ENCODE results near the gene CDC6.

Gene CDC6, protein sequence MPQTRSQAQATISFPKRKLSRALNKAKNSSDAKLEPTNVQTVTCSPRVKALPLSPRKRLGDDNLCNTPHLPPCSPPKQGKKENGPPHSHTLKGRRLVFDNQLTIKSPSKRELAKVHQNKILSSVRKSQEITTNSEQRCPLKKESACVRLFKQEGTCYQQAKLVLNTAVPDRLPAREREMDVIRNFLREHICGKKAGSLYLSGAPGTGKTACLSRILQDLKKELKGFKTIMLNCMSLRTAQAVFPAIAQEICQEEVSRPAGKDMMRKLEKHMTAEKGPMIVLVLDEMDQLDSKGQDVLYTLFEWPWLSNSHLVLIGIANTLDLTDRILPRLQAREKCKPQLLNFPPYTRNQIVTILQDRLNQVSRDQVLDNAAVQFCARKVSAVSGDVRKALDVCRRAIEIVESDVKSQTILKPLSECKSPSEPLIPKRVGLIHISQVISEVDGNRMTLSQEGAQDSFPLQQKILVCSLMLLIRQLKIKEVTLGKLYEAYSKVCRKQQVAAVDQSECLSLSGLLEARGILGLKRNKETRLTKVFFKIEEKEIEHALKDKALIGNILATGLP

DNA sequence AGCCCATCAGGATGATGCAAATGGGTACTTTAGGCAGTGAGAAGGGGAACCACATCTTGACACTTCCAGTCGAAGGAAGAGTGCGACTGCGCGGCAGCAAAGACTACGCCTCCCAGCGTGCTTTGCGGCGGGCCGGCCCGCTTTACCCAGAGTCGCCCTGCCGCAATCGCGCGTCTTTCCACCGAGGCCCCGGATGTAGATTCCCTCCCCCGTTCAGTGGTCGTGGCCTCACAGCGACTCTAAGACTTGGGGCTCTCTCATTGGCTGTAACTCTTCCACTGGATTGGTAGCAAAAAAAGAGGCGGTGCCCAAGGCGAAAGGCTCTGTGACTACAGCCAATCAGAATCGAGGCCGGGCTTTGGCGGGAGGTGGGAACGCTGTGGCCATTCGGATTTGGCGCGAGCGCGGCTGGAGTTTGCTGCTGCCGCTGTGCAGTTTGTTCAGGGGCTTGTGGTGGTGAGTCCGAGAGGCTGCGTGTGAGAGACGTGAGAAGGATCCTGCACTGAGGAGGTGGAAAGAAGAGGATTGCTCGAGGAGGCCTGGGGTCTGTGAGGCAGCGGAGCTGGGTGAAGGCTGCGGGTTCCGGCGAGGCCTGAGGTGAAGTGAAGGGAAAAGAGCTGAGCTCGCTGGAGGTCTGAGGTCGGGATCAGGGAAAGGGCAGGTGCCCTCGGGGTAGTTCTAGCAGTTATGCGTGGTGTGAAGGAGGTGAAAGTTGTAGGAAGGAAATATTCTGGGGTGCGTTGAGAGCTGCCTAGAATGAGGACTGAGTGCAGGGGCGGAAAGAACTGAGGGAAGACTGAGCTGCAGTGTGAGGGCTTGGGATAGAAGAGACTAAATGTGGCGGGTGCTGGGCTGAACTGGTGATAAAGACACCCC is at the start of gene CDC6:
Gene CDC6 (plus strand): TSS at position 386 of the 876 bp plus-strand sequence. CDS start 1,542 bp downstream, outside the sequence.
- peak; percentile 99 for DNase-seq (ENCODE audit: low read depth, low spot score)

DNA sequence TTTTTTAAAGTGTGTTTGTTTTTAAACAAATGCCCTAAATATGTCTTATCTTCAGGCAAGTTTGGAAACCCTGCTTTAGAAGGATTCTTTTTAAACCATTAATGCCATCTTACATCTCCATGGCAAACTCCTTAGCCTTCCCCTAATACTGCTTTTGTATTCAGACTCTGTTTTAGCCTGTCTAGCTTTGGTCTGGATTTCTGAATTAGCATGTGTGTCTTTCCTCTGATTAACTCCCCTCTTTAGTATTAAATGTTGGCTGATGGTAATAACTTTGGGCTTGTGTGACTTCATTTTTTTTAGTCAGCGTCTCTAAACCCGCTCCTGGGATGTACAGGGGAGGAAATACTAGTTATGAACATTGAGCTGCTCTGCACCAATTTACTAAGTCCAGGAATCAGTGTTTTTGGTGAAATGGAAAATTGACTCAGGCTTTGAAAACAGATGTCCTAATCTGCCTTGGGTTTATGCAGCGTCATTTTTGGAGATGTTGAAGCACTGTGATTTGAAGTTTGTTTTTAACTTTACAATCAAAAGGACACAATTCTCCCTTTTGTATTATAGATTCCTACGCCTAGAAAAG is 46.3 kb upstream of the CDC6 start:
- DNase-seq (ENCODE audit: low read depth, low spot score) = no peak

DNA sequence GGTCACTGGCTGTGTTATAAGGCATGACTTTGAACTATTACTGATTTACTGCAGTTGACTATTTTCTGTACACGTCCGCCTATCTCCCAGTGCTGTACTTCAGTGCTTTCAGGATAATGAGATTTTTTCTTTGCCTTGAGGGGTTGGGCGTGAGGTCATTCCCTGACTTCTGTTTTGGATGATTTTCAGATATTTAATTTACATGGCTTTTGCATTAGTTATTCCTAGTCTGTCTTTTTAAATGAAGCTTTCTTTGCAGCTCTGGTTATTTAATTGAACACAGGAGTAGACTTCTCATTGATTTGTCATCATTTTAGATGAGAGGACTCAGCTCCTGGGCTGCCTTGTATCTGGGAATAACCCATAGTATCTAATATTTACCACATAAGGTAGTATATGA is 44.9 kb upstream of the CDC6 start:
- no peak for DNase-seq (ENCODE audit: low read depth, low spot score)

DNA sequence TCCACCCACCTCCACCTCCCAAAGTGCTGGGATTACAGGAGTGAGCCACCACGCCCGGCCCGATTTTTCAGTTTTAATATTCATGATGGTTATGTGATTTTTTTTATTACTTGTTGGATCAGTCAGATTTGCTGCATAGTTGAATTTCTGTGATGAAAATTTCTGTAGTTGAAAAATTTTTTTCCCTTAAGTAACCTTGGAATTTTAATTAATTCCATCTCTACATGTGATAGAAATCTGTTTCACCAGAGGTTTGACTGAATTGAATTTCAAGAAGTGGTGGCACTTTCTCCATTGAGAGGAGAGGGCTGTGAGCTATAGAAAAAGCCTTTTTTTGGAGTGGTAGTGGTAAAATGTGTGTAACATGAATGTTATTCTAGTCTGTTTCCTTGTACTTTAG is 43.9 kb upstream of the CDC6 start:
- DNase-seq (ENCODE audit: low read depth, low spot score) = no peak

DNA sequence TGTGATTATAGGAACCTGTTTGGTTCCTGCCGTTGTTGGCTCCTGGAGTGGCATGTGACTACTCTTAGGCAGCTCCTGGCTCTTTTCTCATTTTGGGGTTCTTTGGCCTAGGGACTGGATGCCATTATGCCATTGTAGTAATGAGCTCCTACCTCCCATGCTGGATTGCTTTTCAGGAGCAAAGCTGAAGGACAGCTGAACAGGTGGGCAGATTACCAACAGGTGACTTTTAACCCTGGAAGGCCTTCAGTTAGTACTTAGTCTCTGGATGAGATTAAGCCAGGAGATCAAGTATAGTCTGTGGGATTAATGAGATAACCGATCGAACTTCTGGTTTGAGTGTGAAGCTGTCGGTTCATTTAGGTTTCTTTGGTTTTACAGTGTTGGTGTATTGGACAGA is 43.4 kb upstream of the CDC6 start:
- no peak for DNase-seq (ENCODE audit: low read depth, low spot score)

DNA sequence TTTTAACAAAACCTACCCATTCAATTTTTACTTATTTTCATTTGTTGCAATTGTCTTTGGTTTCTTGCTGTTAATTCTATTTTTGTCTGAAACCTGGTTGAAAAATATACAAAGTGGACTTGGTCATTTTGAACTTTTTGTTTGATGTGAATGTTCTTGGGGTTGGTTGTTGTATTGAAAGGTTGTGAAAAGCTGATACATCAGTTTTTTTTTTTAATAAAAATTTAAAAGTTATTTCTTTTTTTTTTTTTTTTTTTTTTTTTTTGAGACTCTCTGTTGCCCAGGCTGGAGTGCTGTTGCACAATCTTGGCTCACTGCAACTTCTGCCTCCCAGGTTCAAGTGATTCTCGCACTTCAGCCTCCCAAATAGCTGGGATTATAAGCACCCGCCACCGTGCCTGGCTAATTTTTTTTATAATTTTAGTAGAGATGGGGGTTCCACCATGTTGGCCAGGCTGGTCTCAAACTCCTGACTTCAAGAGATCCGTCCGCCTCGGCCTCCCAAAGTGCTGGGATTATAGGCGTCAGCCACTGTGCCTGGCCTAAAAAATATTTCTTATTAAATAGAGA is 39.7 kb upstream of the CDC6 start:
- DNase-seq (ENCODE audit: low read depth, low spot score) = no peak

DNA sequence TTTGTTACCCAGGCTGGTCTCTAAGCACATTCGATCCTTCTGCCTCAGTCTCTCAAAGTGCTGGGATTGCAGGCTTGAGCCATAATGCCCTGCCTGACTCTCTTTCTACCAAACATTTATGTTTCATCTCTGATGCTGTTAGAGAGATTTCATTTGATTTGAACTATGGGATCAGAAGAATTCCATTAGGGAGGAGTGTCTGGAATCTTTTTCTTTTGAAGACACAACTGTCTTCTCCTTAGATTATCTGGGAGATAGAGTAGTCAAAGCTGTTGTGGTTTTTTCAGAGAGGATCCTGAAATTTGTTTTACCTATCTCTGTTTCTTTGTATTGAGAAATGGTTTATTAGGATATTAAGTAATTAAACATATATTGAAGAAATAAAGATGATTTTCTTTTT is 39.2 kb upstream of the CDC6 start:
- no peak for DNase-seq (ENCODE audit: low read depth, low spot score)

DNA sequence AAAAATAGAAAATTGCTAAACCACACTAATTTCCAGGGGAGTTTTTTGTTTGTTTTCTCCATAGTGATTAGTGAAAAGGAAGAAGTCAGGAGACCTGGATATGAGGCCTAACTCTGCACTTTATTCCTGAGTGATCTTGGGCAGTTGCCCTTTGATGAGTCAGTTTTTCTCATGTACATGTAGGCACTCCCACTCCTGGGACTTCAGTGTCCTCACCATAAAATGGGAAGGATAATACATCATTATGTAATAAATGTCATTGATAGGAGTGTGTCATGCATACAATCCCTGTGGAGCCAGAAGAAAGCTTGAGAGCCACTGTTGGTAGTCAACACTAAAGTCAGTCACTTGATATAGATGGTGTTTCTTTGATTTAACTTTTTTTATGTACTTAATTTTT is 36.1 kb upstream of the CDC6 start:
- DNase-seq (ENCODE audit: low read depth, low spot score) = peak; percentile 72

DNA sequence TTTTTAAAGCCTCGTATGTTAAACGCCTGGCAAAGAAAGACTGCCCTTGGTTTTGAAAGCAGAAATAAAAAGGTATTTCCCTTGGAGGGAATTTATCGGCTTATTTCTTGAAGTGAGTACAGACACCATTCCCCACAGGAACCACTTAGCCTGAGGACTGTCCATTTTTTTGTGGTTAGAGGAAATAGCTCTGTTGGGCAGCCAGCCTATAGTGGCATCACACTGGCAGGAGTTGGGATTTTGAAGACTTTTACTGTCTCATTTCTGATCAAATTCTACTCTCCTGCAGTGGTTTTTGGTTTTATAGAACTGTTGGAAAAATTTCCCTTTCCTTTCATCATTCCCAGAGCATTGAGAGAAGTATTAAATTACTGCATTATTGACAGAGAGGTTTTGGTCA is 34.1 kb upstream of the CDC6 start:
- DNase-seq (ENCODE audit: low read depth, low spot score) = peak; percentile 46

DNA sequence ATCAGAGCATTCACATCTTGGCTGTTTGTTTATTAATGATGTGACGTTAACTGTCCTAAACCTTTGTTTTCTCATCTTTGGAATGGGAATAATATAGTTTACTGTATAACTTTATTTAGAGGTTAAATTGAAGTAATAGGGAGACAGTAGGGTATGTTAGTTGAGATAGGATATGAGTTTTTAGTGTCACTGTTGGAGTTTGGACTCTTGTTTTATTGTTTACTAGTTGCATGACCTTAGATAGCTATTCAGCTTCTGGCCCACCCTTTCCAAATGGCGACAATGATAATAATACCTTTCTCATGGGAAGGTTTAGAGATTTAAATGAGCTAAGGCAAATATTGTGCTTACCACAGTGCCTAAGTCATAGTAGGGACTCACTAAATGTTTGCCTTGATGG is 28.2 kb upstream of the CDC6 start:
- DNase-seq (ENCODE audit: low read depth, low spot score) = no peak

DNA sequence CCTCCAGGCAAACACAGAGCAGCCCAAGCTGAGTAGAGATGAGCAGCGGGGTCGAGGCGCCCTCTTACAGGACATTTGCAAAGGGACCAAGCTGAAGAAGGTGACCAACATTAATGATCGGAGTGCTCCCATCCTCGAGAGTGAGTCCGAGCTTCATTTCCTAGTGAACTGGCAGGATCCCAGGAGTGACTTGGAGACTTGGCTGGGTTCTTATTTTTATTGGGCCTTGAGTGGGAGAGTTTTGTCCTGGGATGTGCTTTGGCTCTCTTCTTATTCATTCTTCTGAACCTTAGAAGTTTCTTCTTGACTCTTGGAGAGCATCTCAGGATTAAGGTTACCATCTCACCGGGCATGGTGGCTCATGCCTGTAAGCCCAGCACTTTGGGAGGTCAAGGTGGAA is 27.2 kb upstream of the CDC6 start:
- peak; percentile 27 for DNase-seq (ENCODE audit: low read depth, low spot score)

DNA sequence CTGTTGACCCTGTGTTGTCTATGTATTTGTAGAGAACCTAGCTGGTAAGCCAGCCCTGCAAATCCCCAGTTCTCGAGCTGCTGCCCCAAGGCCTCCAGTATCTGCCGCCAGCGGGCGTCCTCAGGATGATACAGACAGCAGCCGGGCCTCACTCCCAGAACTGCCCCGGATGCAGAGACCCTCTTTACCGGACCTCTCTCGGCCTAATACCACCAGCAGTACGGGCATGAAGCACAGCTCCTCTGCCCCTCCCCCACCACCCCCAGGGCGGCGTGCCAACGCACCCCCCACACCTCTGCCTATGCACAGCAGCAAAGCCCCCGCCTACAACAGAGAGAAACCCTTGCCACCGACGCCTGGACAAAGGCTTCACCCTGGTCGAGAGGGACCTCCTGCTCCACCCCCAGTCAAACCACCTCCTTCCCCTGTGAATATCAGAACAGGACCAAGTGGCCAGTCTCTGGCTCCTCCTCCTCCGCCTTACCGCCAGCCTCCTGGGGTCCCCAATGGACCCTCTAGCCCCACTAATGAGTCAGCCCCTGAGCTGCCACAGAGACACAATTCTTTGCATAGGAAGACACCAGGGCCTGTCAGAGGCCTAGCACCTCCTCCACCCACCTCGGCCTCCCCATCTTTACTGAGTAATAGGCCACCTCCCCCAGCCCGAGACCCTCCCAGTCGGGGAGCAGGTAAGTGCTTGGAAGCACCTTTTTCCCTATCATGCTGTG is 23.1 kb upstream of the CDC6 start:
- DNase-seq (ENCODE audit: low read depth, low spot score) = no peak

DNA sequence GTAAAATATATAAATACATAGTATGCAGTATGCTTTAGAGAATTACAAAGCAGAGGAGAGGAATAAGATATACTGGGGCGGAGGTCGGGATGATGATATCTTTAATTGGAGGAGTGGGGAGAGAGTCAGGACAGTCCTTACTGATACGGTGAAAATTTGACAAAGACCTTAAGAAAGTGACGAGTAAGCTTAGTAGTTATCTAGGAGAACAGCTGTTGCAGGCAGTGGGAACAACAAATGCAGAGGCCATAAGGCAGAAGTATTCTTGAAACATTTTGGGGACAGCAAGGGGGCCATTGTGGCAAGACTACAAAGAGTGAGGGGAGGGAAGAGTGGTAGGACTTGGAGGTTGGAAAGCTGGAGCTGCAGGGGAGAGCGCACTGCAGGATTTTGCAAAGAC is 22.3 kb upstream of the CDC6 start:
- DNase-seq (ENCODE audit: low read depth, low spot score) = no peak

DNA sequence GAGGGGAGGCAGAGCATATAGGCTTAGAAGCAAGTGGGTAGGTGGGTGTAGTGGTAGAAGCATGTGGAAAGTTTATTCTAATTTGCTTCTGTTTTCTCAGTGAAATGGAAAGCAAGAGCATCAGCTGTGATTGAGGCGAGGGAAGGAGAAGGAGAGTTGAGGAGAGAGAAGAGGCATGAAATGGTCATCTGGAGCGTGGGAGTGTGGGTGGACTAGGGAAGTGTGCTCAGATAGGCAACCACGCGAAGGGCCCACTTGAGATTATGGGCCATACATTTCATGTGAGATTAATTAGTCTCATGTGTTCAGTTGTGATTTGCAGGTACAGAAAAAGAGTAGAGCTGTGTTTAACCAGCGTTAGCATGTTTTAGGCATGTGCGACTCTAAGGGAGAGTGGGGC is 20.8 kb upstream of the CDC6 start:
- no peak for DNase-seq (ENCODE audit: low read depth, low spot score)

DNA sequence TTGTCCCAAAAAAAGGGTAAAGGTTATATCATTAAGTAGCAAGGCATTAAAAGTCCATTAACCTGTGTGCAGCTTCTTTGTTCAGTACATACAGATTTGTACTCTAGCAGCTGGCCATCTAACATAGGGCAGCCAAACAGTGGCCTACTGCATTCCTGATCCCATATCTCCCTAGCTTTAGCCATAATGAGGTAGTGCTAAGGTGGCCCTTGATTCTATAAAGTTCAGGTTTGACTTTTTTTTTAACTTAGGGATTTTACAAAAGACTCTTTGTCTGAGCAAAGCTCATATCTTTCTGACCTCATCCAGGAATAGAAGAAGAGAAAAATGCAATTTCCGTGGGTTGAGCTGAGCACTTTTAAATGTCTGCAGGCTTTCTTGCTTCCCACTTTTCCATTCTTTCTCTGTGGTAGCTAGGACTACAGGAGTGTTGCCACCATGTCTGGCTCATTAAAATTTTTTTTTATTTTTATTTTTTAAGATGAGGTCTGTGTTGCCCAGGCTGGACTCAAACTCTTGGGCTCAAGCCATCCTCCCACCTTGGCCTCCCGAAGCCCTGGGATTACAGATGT is 19.5 kb upstream of the CDC6 start:
- peak; percentile 18 for DNase-seq (ENCODE audit: low read depth, low spot score)

DNA sequence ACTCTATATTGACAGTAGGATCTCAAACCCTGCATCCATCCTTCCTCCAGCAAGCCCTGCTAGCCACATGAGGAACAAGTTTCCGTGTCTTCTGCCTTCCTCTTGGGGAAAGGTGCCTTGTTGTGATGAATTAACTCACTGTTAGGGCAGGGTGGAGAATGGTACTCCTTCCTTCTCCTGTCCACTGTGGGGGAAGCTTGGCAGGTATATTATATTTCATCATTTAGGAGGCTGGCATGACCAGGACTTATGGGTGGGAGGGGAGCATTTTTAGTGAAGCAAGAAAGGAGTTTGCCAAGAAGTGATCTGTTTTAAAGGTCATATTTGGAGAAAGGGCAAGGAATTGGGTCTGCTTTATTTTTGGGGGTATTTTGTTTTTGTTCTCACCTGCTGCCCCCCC is 9.3 kb upstream of the CDC6 start:
- DNase-seq (ENCODE audit: low read depth, low spot score) = no peak

DNA sequence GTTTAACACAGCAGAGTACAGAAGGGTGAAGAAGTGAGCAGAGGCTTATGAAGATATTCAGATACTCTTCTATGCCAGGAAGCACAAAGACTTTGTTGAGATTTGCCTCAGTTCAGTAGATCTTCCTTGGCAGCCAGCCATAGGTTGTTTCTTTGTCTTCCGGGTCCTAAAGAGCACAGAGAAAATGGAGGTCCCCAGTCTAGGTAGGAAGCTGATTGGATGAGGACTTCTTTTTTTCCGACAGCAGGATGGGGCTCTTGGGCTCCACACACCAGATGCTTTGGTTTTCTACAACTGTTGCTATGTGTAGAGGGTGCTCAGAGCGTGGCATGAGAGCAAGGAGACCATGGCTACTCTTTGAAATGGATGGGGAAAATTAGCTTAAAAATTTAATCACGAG is 8.3 kb upstream of the CDC6 start:
- no peak for DNase-seq (ENCODE audit: low read depth, low spot score)

DNA sequence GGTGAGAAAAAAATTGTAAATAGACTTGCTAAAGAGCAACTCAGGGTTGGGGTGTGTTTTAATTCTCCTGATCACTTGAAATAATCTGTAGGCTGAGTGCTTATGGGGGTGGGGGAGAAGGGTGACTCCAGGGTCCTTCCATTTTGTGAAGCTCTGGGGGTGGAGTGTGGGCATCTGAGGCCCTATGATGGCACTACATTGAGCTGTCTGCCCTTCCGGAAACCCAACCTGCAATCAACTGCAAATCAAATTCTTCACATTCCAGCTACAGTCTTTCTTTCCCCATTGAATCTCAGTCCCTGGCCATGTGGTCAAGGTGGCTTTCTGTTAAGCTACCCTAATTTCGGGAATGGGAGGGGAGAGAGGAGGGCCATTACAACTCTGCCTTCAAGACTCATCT is 6.0 kb upstream of the CDC6 start:
- DNase-seq (ENCODE audit: low read depth, low spot score) = peak; percentile 40

DNA sequence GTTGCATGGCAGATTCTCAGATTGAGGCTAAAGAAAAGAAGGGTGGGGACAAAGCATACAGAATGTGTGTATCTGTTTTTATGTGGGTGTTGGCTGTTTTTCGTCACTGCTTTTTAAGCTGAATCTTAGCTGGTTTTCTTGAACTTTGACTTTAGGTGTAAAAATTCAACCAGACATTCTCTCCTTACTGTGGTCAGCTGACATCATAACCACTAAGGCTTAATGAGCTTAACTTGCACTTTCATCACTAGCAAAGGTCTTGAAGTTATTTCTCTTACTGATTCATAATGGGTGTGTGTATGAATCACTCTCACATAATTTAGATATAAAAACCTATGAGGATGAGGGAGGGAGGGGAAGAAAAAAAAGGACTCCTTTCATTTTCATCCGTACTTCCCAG is 4.0 kb upstream of the CDC6 start:
- DNase-seq (ENCODE audit: low read depth, low spot score) = peak; percentile 88

DNA sequence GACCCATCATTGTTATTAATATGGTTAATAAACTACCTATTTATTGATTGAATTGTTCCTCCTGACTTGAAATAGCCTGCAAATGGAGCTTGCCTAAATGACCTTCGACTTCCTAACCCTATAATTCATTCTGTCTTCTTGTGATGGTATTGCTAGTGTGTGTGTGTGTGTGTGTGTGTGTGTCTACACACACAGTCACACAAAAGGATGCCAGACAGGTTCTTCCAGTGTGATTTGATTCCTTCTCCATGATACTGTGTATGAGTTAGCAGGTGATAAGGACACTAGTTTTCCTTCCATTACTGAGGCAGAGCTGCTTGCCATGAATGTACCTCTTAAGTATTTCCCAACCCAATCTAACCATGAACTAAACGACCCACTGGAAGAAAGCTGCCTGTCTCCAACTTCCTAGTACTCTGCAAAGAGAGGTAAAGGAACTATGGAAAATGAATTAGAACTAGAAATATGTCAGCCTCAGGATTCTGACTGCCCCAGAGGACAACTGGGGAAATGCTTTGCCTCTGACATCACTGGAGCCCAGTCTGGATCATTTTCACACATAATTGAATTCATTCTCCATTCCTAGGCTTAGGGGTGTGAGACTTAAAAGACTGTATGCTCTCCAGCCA is 3.5 kb upstream of the CDC6 start:
- DNase-seq (ENCODE audit: low read depth, low spot score) = peak; percentile 93

Data from astrocyte of the hippocampus (primary cell).